ENCODE data around the gene SF3B3. TPM values are rescaled to one million over a fixed set of nuclear protein-coding genes. Genes with fewer than 3 reads are reported as not detected.

SF3B3 gene
- polyA plus RNA-seq, 1 donor (not counting 4 experiments of a cell fraction or from before 2014, with no cell fraction given), result 142 TPM

DNA sequence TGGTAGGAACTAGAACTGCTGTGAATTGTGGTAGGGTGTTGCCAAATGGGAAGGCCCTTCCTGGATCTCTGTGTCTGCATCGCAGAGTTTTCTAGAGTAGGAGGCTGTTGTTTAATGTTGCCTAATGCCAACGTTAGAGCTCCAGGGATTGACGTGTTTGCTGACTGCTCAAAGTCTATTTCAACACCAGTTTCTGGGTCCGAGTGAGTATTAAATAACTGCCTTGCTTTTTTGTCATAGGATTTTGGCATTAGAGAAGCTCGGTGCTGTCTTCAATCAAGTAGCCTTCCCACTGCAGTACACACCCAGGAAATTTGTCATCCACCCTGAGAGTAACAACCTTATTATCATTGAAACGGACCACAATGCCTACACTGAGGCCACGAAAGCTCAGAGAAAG, 40.0 kb downstream of the SF3B3 start:
- Histone ChIP-seq H2AFZ (ENCODE audit: control insufficient read depth, low read length) (no peak overlapping the region), H4K20me1 (ENCODE audit: control insufficient read depth, extremely low read depth, insufficient read depth, low read length) (peaks cover 10% of the 10 kb centered on the region), H3K79me2 (ENCODE audit: control insufficient read depth, insufficient read depth, low read length) (peaks cover 6% of the 10 kb centered on the region), H3K27ac (ENCODE audit: control insufficient read depth, insufficient read depth, low read length) (no peak overlapping the region), H3K4me3 (ENCODE audit: control insufficient read depth in 2 of 3, extremely low read depth in 1 of 3, insufficient read depth in 2 of 3, low read depth in 1 of 3, low read length in 3 of 3) (no peak overlapping the region), H3K9me1 (ENCODE audit: control insufficient read depth, extremely low read depth, insufficient read depth, low read length) (no peaks in the 10 kb centered on the region), H3K9ac (ENCODE audit: control insufficient read depth, extremely low read depth, insufficient read depth, low read length) (no peak overlapping the region), H3K27me3 (ENCODE audit: control insufficient read depth, extremely low read depth, insufficient read depth, low read length) (no peaks in the 10 kb centered on the region), H3K4me2 (ENCODE audit: control insufficient read depth, extremely low read depth, insufficient read depth, low read depth, low read length) (no peak overlapping the region), H3K9me3 (ENCODE audit: control insufficient read depth, low read depth, low read length) (no peaks in the 10 kb centered on the region), H3K4me1 (ENCODE audit: control insufficient read depth, extremely low read depth, insufficient read depth, low read length) (peaks cover 10% of the 10 kb centered on the region), H3K36me3 (ENCODE audit: control insufficient read depth in 2 of 2, extremely low read depth in 1 of 2, insufficient read depth in 2 of 2, low read length in 2 of 2) (peaks cover 30 to 82% of the 10 kb centered on the region in 2 experiments)
- FAIRE-seq (no peak), DNase-seq (ENCODE audit: low read depth, low spot score) (no peak)
- TF ChIP-seq, protein P1, sequence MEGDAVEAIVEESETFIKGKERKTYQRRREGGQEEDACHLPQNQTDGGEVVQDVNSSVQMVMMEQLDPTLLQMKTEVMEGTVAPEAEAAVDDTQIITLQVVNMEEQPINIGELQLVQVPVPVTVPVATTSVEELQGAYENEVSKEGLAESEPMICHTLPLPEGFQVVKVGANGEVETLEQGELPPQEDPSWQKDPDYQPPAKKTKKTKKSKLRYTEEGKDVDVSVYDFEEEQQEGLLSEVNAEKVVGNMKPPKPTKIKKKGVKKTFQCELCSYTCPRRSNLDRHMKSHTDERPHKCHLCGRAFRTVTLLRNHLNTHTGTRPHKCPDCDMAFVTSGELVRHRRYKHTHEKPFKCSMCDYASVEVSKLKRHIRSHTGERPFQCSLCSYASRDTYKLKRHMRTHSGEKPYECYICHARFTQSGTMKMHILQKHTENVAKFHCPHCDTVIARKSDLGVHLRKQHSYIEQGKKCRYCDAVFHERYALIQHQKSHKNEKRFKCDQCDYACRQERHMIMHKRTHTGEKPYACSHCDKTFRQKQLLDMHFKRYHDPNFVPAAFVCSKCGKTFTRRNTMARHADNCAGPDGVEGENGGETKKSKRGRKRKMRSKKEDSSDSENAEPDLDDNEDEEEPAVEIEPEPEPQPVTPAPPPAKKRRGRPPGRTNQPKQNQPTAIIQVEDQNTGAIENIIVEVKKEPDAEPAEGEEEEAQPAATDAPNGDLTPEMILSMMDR (optimal IDR thresholded peaks at IDR 0.05 in 1 of 3, IDR thresholded peaks at IDR 0.05 in 1 of 3, conservative IDR thresholded peaks at IDR 0.05 in 1 of 3; ENCODE audit: extremely low read depth in 1 of 3, insufficient read depth in 2 of 3, low read length in 3 of 3), result no peak
- no peak for TF ChIP-seq EZH2 (IDR thresholded peaks at IDR 0.05; ENCODE audit: low read length)
- dilution Hi-C loops (cut with MboI; ENCODE audit: extremely low pct_ligation_motif_present, low sequenced_read_pairs), result no loop called here

- no peak overlapping the region for H2AFZ ChIP-seq (ENCODE audit: control insufficient read depth, low read length)
- DNase-seq (ENCODE audit: low read depth, low spot score) (no peak), FAIRE-seq (no peak)
- peaks cover 30 to 89% of the 10 kb centered on the region in 2 experiments for H3K36me3 ChIP-seq (ENCODE audit: control insufficient read depth in 2 of 2, extremely low read depth in 1 of 2, insufficient read depth in 2 of 2, low read length in 2 of 2)
- dilution Hi-C loops (cut with MboI; ENCODE audit: extremely low pct_ligation_motif_present, low sequenced_read_pairs), result no loop called here
- H3K4me1 ChIP-seq (ENCODE audit: control insufficient read depth, extremely low read depth, insufficient read depth, low read length), result peaks cover 17% of the 10 kb centered on the region
- H3K79me2 ChIP-seq (ENCODE audit: control insufficient read depth, insufficient read depth, low read length), result peaks cover 8% of the 10 kb centered on the region
- no peak overlapping the region for H3K4me3 ChIP-seq (ENCODE audit: control insufficient read depth in 2 of 3, extremely low read depth in 1 of 3, insufficient read depth in 2 of 3, low read depth in 1 of 3, low read length in 3 of 3)
- H3K4me2 ChIP-seq (ENCODE audit: control insufficient read depth, extremely low read depth, insufficient read depth, low read depth, low read length), result no peak overlapping the region
- H3K27me3 ChIP-seq (ENCODE audit: control insufficient read depth, extremely low read depth, insufficient read depth, low read length), result no peaks in the 10 kb centered on the region
- peaks cover 10% of the 10 kb centered on the region for H4K20me1 ChIP-seq (ENCODE audit: control insufficient read depth, extremely low read depth, insufficient read depth, low read length)
- TF ChIP-seq EZH2 (IDR thresholded peaks at IDR 0.05; ENCODE audit: low read length), result no peak
- TF ChIP-seq, protein P1 (optimal IDR thresholded peaks at IDR 0.05 in 1 of 3, IDR thresholded peaks at IDR 0.05 in 1 of 3, conservative IDR thresholded peaks at IDR 0.05 in 1 of 3; ENCODE audit: extremely low read depth in 1 of 3, insufficient read depth in 2 of 3, low read length in 3 of 3), result no peak
- no peaks in the 10 kb centered on the region for H3K9me3 ChIP-seq (ENCODE audit: control insufficient read depth, low read depth, low read length)
- H3K9ac ChIP-seq (ENCODE audit: control insufficient read depth, extremely low read depth, insufficient read depth, low read length), result no peak overlapping the region
- H3K27ac ChIP-seq (ENCODE audit: control insufficient read depth, insufficient read depth, low read length), result no peak overlapping the region
- H3K9me1 ChIP-seq (ENCODE audit: control insufficient read depth, extremely low read depth, insufficient read depth, low read length), result no peaks in the 10 kb centered on the region
Measured at GRCh38 chr16:70565053-70565452, 41.4 kb downstream of the SF3B3 start.
